GM13976 (cell line): Measurements from ENCODE around the gene HDAC7.
A peak's percentile ranks its signal among the peaks of the same experiment; 100 is the strongest.

Experiments
- DNase-seq: peaks from one replicate; pipeline ENCODE4 v3.0.0; 2012; ENCODE audit warnings: low spot score
- in situ Hi-C: fragments of 300-500 bp; cut with MboI; formaldehyde crosslinking; loops from one replicate; pipeline ENCODE4 v1.12.0; 2022; ENCODE audit warnings: low sequenced_read_pairs, mixed read lengths, inconsistent platforms; ENCODE audit not compliant: unreplicated experiment
- TF ChIP-seq, protein P1 (sequence below): IDR thresholded peaks from 2 replicates; pipeline ENCODE4 v1.5.1; 2012; ENCODE audit warnings: borderline replicate concordance, mild to moderate bottlenecking; ENCODE audit not compliant: insufficient read depth; ENCODE audit errors: extremely low read depth, missing control alignments, control extremely low read depth

Gene HDAC7

DNA sequence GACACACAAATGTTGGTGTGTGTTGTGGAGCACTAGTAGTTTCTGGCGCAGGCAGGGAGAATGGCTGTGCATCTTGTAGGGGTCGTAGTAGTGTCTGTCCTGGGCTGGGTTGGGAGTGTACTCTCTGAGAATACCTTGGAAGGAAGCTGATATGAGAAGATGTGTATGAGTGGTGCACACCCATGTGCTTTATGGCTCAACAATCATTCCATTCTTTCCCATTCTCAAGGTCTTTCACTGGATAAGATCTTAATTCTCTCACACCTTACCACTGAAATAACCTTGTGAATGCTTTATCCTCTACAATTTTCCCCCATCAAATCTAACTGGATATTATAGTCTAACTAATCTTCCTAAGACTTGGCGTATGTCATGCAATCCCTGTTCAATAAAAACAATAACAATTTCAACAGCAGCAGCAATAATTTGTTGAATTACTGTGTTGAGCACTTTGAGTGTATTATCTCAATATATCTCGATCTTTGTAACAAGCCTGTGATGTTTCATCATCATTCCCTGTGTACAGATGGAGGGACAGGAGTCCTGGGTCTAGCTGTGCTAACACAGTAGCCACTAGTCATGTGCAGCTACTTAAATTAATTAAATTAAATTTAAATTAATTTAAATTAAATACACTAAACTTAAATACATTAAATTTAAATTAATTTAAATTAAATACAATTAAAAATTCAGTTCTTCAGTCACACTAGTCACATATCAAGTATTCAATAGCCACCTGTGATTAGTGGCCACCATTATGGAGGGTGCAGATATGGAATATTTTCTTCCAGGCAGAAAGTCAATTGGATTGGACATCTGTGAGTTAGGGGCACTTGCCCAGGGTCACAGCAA, 50.2 kb downstream of the HDAC7 start:
- in situ Hi-C loops: loop anchor here (10.0 kb wide), 1 partner anchor 55 kb away; no protein-coding TSS in a partner anchor
- TF ChIP-seq, protein P1, sequence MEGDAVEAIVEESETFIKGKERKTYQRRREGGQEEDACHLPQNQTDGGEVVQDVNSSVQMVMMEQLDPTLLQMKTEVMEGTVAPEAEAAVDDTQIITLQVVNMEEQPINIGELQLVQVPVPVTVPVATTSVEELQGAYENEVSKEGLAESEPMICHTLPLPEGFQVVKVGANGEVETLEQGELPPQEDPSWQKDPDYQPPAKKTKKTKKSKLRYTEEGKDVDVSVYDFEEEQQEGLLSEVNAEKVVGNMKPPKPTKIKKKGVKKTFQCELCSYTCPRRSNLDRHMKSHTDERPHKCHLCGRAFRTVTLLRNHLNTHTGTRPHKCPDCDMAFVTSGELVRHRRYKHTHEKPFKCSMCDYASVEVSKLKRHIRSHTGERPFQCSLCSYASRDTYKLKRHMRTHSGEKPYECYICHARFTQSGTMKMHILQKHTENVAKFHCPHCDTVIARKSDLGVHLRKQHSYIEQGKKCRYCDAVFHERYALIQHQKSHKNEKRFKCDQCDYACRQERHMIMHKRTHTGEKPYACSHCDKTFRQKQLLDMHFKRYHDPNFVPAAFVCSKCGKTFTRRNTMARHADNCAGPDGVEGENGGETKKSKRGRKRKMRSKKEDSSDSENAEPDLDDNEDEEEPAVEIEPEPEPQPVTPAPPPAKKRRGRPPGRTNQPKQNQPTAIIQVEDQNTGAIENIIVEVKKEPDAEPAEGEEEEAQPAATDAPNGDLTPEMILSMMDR: no peak
- no peak for DNase-seq

- TF ChIP-seq, protein P1: no peak
- in situ Hi-C loops: no loop called here
- no peak for DNase-seq
These were observed 51.3 kb downstream of the HDAC7 start for GRCh38 chr12:47768323-47768811.

DNA sequence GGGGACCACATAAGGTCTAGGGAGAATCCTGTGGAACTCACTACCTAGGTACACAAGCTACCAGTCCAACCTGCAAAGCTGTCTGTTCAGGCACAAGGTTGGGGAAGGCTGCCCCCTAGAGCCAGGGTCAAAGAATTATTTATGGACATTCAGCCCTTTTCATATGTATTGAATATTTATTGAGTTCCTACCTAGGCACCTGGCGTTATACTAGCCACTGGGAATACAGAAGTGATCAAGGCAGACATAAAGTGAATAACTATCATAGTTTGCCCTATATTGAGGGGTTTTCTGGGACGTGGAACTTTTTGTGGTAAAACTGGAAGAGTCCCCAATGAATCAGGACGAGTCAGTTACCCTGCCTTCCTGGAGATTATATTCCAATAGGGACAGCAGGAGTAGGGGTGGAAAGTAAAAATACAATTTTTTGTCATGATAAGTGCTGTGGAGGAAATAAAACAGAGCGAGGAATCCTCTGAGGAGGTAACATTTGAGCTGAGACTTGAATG, 52.4 kb downstream of the HDAC7 start:
- in situ Hi-C loops: no loop called here
- TF ChIP-seq, protein P1: peak; percentile 59
- DNase-seq: peak; percentile 76

- TF ChIP-seq, protein P1: no peak
- in situ Hi-C loops: no loop called here
- no peak for DNase-seq
These were observed 53.0 kb downstream of the HDAC7 start for GRCh38 chr12:47766502-47767215.

- in situ Hi-C loops: no loop called here
- no peak for DNase-seq
- TF ChIP-seq, protein P1: no peak
These were observed 56.0 kb downstream of the HDAC7 start for GRCh38 chr12:47763481-47764346.

DNA sequence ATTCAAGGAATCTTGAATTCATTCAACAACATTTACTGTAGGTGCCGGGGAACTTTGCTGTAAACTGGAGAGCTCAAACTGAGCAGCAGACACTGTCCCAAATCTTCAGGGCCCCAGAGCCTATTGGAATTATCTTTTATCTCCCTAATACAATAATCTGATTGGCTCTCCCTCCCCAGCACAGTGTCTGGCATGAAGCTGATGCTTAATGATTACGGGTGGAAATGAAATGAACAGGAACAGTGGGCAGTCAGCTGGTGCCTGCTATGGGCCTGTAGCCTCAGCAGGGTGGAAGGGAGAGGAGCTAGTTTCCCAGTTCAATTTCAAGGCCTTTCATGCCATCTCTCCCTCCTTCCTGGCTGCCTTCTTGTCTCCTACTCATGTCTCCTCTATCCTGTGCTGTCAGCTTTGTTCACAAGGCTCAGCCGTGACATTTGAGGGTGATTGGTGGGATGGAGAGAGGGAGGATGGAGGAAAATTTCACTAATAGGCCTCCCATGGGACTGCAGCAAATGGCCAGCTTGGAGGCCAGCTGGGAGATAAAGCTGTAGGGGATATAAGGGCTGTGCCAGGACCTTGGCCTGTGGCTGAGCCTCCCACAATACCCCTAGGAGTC, 56.7 kb downstream of the HDAC7 start:
- TF ChIP-seq, protein P1: no peak
- in situ Hi-C loops: no loop called here
- no peak for DNase-seq
